Measurements from ENCODE around the gene CD83. TPM values are rescaled to one million over a fixed set of nuclear protein-coding genes. Genes with fewer than 3 reads are reported as not detected.

CD83 gene
- polyA plus RNA-seq, 1 experiment: 0.85 TPM

GRCh38 chr6:14108571-14109410, 8.8 kb upstream of the CD83 start:
- TF ChIP-seq CTCF (IDR thresholded peaks at IDR 0.05; ENCODE audit: insufficient read depth, low read depth, low read length): no peak
- ChIA-PET POLR2A (interaction anchor here (0.6 kb wide), 1 partner anchor 61 kb away, joined by 4 read pairs; no protein-coding TSS in a partner anchor), CTCF (no interaction called here)
- Histone ChIP-seq H3K4me3 (ENCODE audit: low read depth, low read length) (no peak overlapping the region), H3K27me3 (ENCODE audit: control insufficient read depth, insufficient read depth, low read length) (no peaks in the 10 kb centered on the region; the same call in none of the 2 replicates), H3K36me3 (ENCODE audit: control insufficient read depth, insufficient read depth, low read length) (no peaks in the 10 kb centered on the region)
- no peak for DNase-seq (ENCODE audit: low read depth)

DNA sequence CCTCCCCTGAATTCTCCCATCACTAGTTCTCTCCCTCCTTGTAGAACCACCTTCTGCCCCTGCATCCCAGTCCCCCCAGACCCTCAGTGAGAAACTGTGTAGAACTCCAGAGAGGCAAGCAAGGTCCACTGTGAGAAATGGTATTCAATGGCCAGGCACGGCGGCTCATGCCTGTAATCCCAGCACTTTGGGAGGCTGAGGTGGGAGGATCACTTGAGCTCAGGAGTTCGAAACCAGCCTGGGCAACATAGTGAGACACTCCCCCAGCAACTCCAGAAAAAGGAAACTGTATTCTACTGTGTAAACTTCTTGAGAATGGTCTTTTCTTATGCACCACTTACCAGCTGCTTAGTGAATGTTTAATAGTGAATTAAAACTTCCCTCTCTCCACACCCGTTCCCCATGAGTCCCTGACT, 8.2 kb upstream of the CD83 start:
- ChIA-PET CTCF (no interaction called here), POLR2A (interaction anchor here (0.6 kb wide), 1 partner anchor 60 kb away, joined by 4 read pairs; no protein-coding TSS in a partner anchor)
- H3K27me3 ChIP-seq (ENCODE audit: control insufficient read depth, insufficient read depth, low read length): no peaks in the 10 kb centered on the region; the same call in none of the 2 replicates
- no peak for DNase-seq (ENCODE audit: low read depth)
- no peaks in the 10 kb centered on the region for H3K36me3 ChIP-seq (ENCODE audit: control insufficient read depth, insufficient read depth, low read length)
- H3K4me3 ChIP-seq (ENCODE audit: low read depth, low read length): no peak overlapping the region
- TF ChIP-seq CTCF (IDR thresholded peaks at IDR 0.05; ENCODE audit: insufficient read depth, low read depth, low read length): no peak

DNA sequence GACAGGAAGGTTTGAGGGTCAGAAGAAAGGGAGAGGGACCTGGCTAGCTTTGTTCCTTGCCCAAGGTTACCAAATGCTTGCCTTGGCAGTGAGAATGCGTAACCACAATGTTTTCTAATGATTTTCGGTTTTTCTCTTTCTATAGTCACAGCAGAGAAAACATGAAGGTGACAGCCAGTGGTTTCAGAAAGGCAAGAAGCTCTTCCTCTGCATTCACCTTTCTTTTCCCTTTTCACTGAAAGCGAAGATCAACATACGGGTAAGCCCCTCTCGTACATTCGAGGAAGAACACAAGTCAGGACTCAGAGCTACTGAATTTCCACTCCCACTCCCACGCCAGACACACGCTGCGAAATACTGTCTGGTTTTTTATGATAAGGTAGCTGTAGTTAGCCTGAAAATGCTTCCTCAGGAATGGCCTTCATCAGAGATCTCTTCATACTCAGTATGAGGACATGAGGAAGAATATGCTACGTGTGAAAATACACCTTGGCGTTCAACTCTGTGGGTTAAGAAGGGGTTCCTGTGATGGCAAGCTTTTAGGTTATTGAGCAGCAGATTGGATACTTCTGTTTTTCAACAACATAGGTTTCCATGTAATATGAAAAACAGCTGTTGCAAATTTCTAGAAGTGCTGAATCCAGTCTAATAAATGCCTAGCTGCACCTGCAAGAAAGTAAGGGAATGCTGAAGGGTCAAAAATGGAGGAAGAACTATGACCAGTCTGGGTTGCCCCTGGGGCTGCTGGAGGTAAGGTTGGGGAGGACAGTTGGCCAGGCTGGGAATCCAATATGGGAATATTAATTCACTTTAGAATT, 7.4 kb upstream of the CD83 start:
- TF ChIP-seq CTCF (IDR thresholded peaks at IDR 0.05; ENCODE audit: insufficient read depth, low read depth, low read length): no peak
- CTCF ChIA-PET: no interaction called here
- POLR2A ChIA-PET: no interaction called here
- no peak overlapping the region for H3K4me3 ChIP-seq (ENCODE audit: low read depth, low read length)
- H3K27me3 ChIP-seq (ENCODE audit: control insufficient read depth, insufficient read depth, low read length): no peaks in the 10 kb centered on the region; the same call in none of the 2 replicates
- no peaks in the 10 kb centered on the region for H3K36me3 ChIP-seq (ENCODE audit: control insufficient read depth, insufficient read depth, low read length)
- no peak for DNase-seq (ENCODE audit: low read depth)

- Histone ChIP-seq H3K4me3 (ENCODE audit: low read depth, low read length) (no peak overlapping the region), H3K27me3 (ENCODE audit: control insufficient read depth, insufficient read depth, low read length) (peaks cover 2% of the 10 kb centered on the region), H3K36me3 (ENCODE audit: control insufficient read depth, insufficient read depth, low read length) (no peaks in the 10 kb centered on the region)
- CTCF ChIA-PET: no interaction called here
- POLR2A ChIA-PET: no interaction called here
- no peak for DNase-seq (ENCODE audit: low read depth)
- TF ChIP-seq CTCF (IDR thresholded peaks at IDR 0.05; ENCODE audit: insufficient read depth, low read depth, low read length): no peak
Observed at GRCh38 chr6:14113976-14114375, 3.6 kb upstream of the CD83 start.

DNA sequence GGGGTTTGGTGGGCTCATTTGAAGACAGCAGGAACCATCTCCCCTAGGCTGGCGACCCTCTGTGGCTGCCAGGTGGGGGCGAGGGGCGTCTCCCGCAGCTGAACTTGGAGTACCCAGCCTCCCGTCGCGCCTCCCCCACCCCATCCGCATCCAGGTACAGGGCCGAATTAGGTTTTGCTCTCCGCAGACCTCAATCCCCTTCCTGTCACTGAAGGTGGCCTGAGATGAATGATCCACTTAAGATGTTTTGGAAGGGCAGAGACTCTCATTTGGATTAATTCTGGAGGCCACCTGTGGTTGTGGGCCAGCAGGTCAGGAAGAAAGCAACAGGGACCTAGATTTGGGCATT, 493 bp downstream of the CD83 start:
- POLR2A ChIA-PET: no interaction called here
- H3K4me3 ChIP-seq (ENCODE audit: low read depth, low read length): peak overlapping the region; percentile 73
- CTCF ChIA-PET: interaction anchor here (0.7 to 1.8 kb wide), 2 partner anchors 11 kb away, joined by 3 to 8 read pairs; no protein-coding TSS in a partner anchor
- H3K27me3 ChIP-seq (ENCODE audit: control insufficient read depth, insufficient read depth, low read length): peaks cover 2% of the 10 kb centered on the region; the same call in 1 of the 2 replicates
- TF ChIP-seq CTCF (IDR thresholded peaks at IDR 0.05; ENCODE audit: insufficient read depth, low read depth, low read length): no peak
- DNase-seq (ENCODE audit: low read depth): no peak
- H3K36me3 ChIP-seq (ENCODE audit: control insufficient read depth, insufficient read depth, low read length): no peaks in the 10 kb centered on the region
